ENCODE measurements around the gene GRM4. TPM values are rescaled to one million over a fixed set of nuclear protein-coding genes. Genes with fewer than 3 reads are reported as not detected.

Gene GRM4
- total and polyA plus RNA-seq, 10 of the 15 experiments (the other 5 are each of a cell fraction or from before 2014, with no cell fraction given): 0.01 to 0.31 (median 0.05) TPM; not detected in 2

- no peaks in the 10 kb centered on the region for H3K36me3 ChIP-seq (ENCODE audit: control insufficient read depth in 2 of 2, insufficient read depth in 2 of 2, low read length in 1 of 2)
- intact Hi-C loops (cut with micrococcal nuclease; ENCODE audit: unreplicated experiment): no loop called here
- DNase-seq (ENCODE audit: low read depth, low spot score) (no peak), FAIRE-seq (no peak), ATAC-seq (no peak)
- H3K4me1 ChIP-seq (ENCODE audit: control insufficient read depth, insufficient read depth, low read length): peaks cover 11% of the 10 kb centered on the region
- RAD21 ChIA-PET (ENCODE audit: unreplicated experiment): interaction anchor here (1.6 kb wide), 1 partner anchor 15 kb away, joined by 6 read pairs; no protein-coding TSS in a partner anchor
- 88% methylated on average over 19 of the region's 19 CpGs for WGBS (ENCODE audit: insufficient coverage, insufficient replicate concordance, low lambda C conversion rate, missing lambda C conversion rate)
- H3K4me2 ChIP-seq (ENCODE audit: control insufficient read depth, insufficient read depth): no peak overlapping the region
- in situ Hi-C loops (cut with MboI): no loop called here
- SMC1A ChIA-PET (ENCODE audit: uncharacterized antibody, unreplicated experiment): no interaction called here
- CTCF ChIA-PET: interaction anchor here (1.6 to 2.2 kb wide), 2 partner anchors 14 to 18 kb away, joined by 5 read pairs; no protein-coding TSS in a partner anchor
- no peak overlapping the region for H3K27ac ChIP-seq (ENCODE audit: control insufficient read depth, insufficient read depth)
- H3K4me3 ChIP-seq: no peak overlapping the region
- no peak overlapping the region for H3K9ac ChIP-seq (ENCODE audit: control insufficient read depth, insufficient read depth, low read length)
- BruUV-seq (replicated peaks): no TSS peak
- H4K20me1 ChIP-seq (ENCODE audit: control insufficient read depth, insufficient read depth): no peaks in the 10 kb centered on the region
- peaks cover 11% of the 10 kb centered on the region; the same call in 2 of the 3 replicates for H3K9me3 ChIP-seq (replicated peaks; ENCODE audit: control insufficient read depth, insufficient read depth, low read length)
- no peak for TF ChIP-seq KLF5 (IDR thresholded peaks at IDR 0.05; ENCODE audit: partially characterized antibody)
- no peak for TF ChIP-seq IRF5 (IDR thresholded peaks at IDR 0.05; ENCODE audit: borderline replicate concordance)
- no peak for TF ChIP-seq ZSCAN29 (IDR thresholded peaks at IDR 0.05)
- no peak for TF ChIP-seq FOXM1 (IDR thresholded peaks at IDR 0.05; ENCODE audit: low read depth, low read length)
- no peak for TF ChIP-seq EP300 (IDR thresholded peaks at IDR 0.05; ENCODE audit: borderline replicate concordance in 1 of 2, control insufficient read depth in 1 of 2, low read depth in 2 of 2, low read length in 2 of 2)
- TF ChIP-seq SMC3 (IDR thresholded peaks at IDR 0.05; ENCODE audit: borderline replicate concordance, low read length): no peak
- no peak for TF ChIP-seq TCF12 (IDR thresholded peaks at IDR 0.05; ENCODE audit: low read depth, low read length)
- TF ChIP-seq SMARCA5 (IDR thresholded peaks at IDR 0.05): no peak
- TF ChIP-seq ASH2L (IDR thresholded peaks at IDR 0.05; ENCODE audit: borderline replicate concordance, low read depth): no peak
- TF ChIP-seq TBL1XR1 (IDR thresholded peaks at IDR 0.05; ENCODE audit: low read depth, low read length): no peak
- no peak for TF ChIP-seq LARP7 (IDR thresholded peaks at IDR 0.05)
- no peak for TF ChIP-seq JUND (IDR thresholded peaks at IDR 0.05; ENCODE audit: low read depth, low read length)
- no peak for TF ChIP-seq ZNF207 (IDR thresholded peaks at IDR 0.05; ENCODE audit: borderline replicate concordance)
- no peak for TF ChIP-seq NBN (IDR thresholded peaks at IDR 0.05)
- TF ChIP-seq NFXL1 (IDR thresholded peaks at IDR 0.05; ENCODE audit: borderline replicate concordance): no peak
- no peak overlapping the region for H2AFZ ChIP-seq (ENCODE audit: control insufficient read depth, low read depth, low read length)
- H3K27me3 ChIP-seq (replicated peaks in 1 of 2; ENCODE audit: control insufficient read depth in 2 of 2, insufficient read depth in 2 of 2, low read length in 1 of 2): no peaks in the 10 kb centered on the region
- no peaks in the 10 kb centered on the region for H3K79me2 ChIP-seq (ENCODE audit: control insufficient read depth, insufficient read depth, low read length)
- POLR2A ChIA-PET: interaction anchor here (0.5 kb wide), 1 partner anchor 119 kb away, joined by 3 read pairs; no protein-coding TSS in a partner anchor
These were observed 32.6 kb upstream of the GRM4 start for GRCh38 chr6:34178357-34179105.

Measured in GM12878 (cell line).